RWPE2 (cell line): Measurements from ENCODE around the gene AFAP1.

ENCODE experiments used
- ATAC-seq: fragments of 200-7000 bp; cut with Tn5 transposase; 3 replicates; pipeline ENCODE4 v1.9.1; 2021; ENCODE audit warnings: low read depth
- DNase-seq: peaks from one replicate; pipeline ENCODE4 v3.0.0-alpha.2; 2020; ENCODE audit warnings: low spot score
- H3K27ac ChIP-seq: fragments of 450-650 bp; 2 replicates; pipeline ENCODE4 v1.5.1; 2017; ENCODE audit warnings: mild to moderate bottlenecking; ENCODE audit not compliant: poor library complexity, severe bottlenecking
- H3K27me3 ChIP-seq: fragments of 250-450 bp; sonication (Bioruptor Pico); 2 replicates; pipeline ENCODE4 v1.5.1; 2021; ENCODE audit warnings: mild to moderate bottlenecking, moderate library complexity; ENCODE audit not compliant: insufficient read depth, poor library complexity, severe bottlenecking
- H3K36me3 ChIP-seq: fragments of 250-450 bp; sonication (Bioruptor Pico); 2 replicates; pipeline ENCODE4 v1.5.1; 2020; ENCODE audit warnings: low read depth, mild to moderate bottlenecking, moderate library complexity
- H3K4me1 ChIP-seq: fragments of 250-450 bp; sonication (Bioruptor Pico); 2 replicates; pipeline ENCODE4 v1.5.1; 2021; ENCODE audit warnings: mild to moderate bottlenecking, moderate library complexity; ENCODE audit not compliant: insufficient read depth, poor library complexity, severe bottlenecking
- H3K4me3 ChIP-seq: fragments of 250-450 bp; sonication (Bioruptor Pico); 2 replicates; pipeline ENCODE4 v1.5.1; 2021; ENCODE audit warnings: mild to moderate bottlenecking, moderate library complexity; ENCODE audit not compliant: severe bottlenecking
- H3K9me3 ChIP-seq: fragments of 250-450 bp; sonication (Bioruptor Pico); 2 replicates; pipeline ENCODE4 v1.5.1; 2021; ENCODE audit warnings: mild to moderate bottlenecking, moderate library complexity; ENCODE audit not compliant: severe bottlenecking
- CTCF ChIP-seq: fragments of 450-650 bp; IDR thresholded peaks from one replicate; pipeline ENCODE4 v1.5.1; 2017; ENCODE audit warnings: mild to moderate bottlenecking, moderate library complexity; ENCODE audit not compliant: poor library complexity, severe bottlenecking

The AFAP1 gene

GRCh38 chr4:7964890-7965662 is 25.4 kb upstream of the AFAP1 start:
- Histone ChIP-seq H3K36me3 (no peaks in the 10 kb centered on the region), H3K27me3 (no peaks in the 10 kb centered on the region), H3K27ac (peak overlapping the region; percentile 47), H3K4me1 (peaks cover 32% of the 10 kb centered on the region), H3K4me3 (no peak overlapping the region), H3K9me3 (no peaks in the 10 kb centered on the region)
- TF ChIP-seq CTCF, result no peak
- DNase-seq (peak; percentile 81), ATAC-seq (peak; percentile 28)

- Histone ChIP-seq H3K9me3 (no peaks in the 10 kb centered on the region), H3K4me3 (no peak overlapping the region), H3K27ac (peak overlapping the region; percentile 47), H3K27me3 (no peaks in the 10 kb centered on the region), H3K36me3 (no peaks in the 10 kb centered on the region), H3K4me1 (peaks cover 28% of the 10 kb centered on the region)
- ATAC-seq (no peak), DNase-seq (no peak)
- TF ChIP-seq CTCF, result peak; percentile 13
Observed at GRCh38 chr4:7964459-7964858, 24.8 kb upstream of the AFAP1 start.

- DNase-seq, result no peak
- Histone ChIP-seq H3K9me3 (no peaks in the 10 kb centered on the region), H3K4me3 (no peak overlapping the region), H3K4me1 (peaks cover 25% of the 10 kb centered on the region), H3K36me3 (no peaks in the 10 kb centered on the region), H3K27ac (no peak overlapping the region), H3K27me3 (no peaks in the 10 kb centered on the region)
- no peak for TF ChIP-seq CTCF
- no peak for ATAC-seq
Observed at GRCh38 chr4:7963691-7964090, 24.0 kb upstream of the AFAP1 start.

GRCh38 chr4:7962609-7963508 is 23.2 kb upstream of the AFAP1 start:
- ATAC-seq, result no peak

More at GRCh38 chr4:7962609-7963508, 23.2 kb upstream of the AFAP1 start:
- Histone ChIP-seq H3K27ac (no peak overlapping the region), H3K27me3 (no peaks in the 10 kb centered on the region), H3K4me3 (no peak overlapping the region), H3K4me1 (peaks cover 30% of the 10 kb centered on the region), H3K9me3 (no peaks in the 10 kb centered on the region), H3K36me3 (no peaks in the 10 kb centered on the region)
- no peak for TF ChIP-seq CTCF
- no peak for DNase-seq
